GM12874 (cell line): ENCODE data around the gene PHC2.

ENCODE experiments used
- TF ChIP-seq, protein P1 (sequence below): IDR thresholded peaks from 2 replicates; pipeline ENCODE4 v1.5.1; 2011; ENCODE audit warnings: low read depth, mild to moderate bottlenecking, control low read depth, low read length, moderate library complexity; ENCODE audit not compliant: insufficient read depth

The PHC2 gene

GRCh38 chr1:33468967-33469366 is 38.1 kb upstream of the PHC2 start:
- TF ChIP-seq, protein P1, sequence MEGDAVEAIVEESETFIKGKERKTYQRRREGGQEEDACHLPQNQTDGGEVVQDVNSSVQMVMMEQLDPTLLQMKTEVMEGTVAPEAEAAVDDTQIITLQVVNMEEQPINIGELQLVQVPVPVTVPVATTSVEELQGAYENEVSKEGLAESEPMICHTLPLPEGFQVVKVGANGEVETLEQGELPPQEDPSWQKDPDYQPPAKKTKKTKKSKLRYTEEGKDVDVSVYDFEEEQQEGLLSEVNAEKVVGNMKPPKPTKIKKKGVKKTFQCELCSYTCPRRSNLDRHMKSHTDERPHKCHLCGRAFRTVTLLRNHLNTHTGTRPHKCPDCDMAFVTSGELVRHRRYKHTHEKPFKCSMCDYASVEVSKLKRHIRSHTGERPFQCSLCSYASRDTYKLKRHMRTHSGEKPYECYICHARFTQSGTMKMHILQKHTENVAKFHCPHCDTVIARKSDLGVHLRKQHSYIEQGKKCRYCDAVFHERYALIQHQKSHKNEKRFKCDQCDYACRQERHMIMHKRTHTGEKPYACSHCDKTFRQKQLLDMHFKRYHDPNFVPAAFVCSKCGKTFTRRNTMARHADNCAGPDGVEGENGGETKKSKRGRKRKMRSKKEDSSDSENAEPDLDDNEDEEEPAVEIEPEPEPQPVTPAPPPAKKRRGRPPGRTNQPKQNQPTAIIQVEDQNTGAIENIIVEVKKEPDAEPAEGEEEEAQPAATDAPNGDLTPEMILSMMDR: no peak

DNA sequence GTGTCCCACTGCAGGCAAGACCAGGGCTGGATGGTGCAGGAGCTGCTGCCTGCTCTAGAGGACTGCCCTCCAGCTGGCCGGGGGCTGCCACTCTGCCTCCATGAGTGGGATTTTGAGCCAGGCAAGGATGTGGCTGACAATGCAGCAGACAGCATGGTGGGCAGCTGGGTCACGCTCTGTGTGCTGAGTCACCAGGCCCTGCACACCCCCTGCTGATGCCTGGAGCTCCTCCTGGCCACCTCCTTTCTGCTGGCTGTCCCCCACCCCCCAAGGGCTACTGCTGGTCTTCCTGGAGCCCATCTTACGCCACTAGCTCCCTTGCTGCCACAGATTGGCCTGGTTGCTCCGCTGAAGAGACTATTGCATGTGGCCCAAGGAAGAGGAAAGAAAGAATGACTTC is 37.6 kb upstream of the PHC2 start:
- TF ChIP-seq, protein P1: no peak

- TF ChIP-seq, protein P1: no peak
Observed at GRCh38 chr1:33468011-33468410, 37.1 kb upstream of the PHC2 start.

DNA sequence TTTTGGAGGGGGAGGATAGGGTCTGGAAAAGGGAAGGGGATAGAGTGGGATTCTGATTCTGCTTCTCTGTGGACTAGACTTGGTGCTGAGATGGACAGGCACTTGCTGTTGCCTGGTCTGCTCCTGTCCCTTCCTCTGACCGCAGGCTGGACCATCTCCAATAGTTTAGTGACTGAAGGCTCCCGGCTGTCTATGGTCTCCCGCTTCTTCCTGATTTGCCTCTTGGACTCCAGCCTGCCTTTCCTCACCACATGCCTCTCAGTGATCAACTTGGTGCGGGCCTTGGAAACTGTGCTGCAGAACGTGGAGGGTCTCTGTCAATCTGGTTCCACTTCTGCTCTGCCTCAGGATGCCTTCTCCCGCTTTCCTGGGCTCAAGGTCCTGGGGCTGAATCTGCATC is 35.3 kb upstream of the PHC2 start:
- TF ChIP-seq, protein P1: no peak

GRCh38 chr1:33465316-33465715 is 34.4 kb upstream of the PHC2 start:
- TF ChIP-seq, protein P1: no peak

GRCh38 chr1:33464552-33464951 is 33.7 kb upstream of the PHC2 start:
- TF ChIP-seq, protein P1: no peak

- TF ChIP-seq, protein P1: no peak
Observed at GRCh38 chr1:33462405-33463164, 31.7 kb upstream of the PHC2 start.
